Activated B cell treated with CpG ODN at 0.5 μM for 24 hours (primary cell): ENCODE measurements around the gene CBLB. TPM values are rescaled to one million over a fixed set of nuclear protein-coding genes. Genes with fewer than 3 reads are reported as not detected.

Experiments
- ATAC-seq: fragments of 200-7000 bp; cut with Tn5 transposase; one replicate; pipeline ENCODE4 v1.10.0; 2021; ENCODE audit warnings: low read depth, mild to moderate bottlenecking, moderate library complexity
- CTCF ChIA-PET: fragments of 350-600 bp; sonication (Branson Sonifier 250); formaldehyde crosslinking; loops from one replicate; lab custom pipeline; 2021; ENCODE audit warnings: antibody characterized with exemption; lab: Charles Lee
- POLR2A ChIA-PET: fragments of 350-600 bp; sonication (Branson Sonifier 250); formaldehyde crosslinking; loops from one replicate; lab custom pipeline; 2021; ENCODE audit warnings: antibody characterized with exemption; lab: Charles Lee
- DNase-seq: peaks from one replicate; pipeline ENCODE4 v3.0.0; 2022
- H3K27ac Mint-ChIP-seq: one replicate; pipeline ENCODE4 v1.8.0; 2020; ENCODE audit warnings: mixed read lengths
- H3K27me3 Mint-ChIP-seq: one replicate; pipeline ENCODE4 v1.8.0; 2021; ENCODE audit warnings: mixed read lengths
- H3K36me3 Mint-ChIP-seq: one replicate; pipeline ENCODE4 v1.8.0; 2021; ENCODE audit warnings: low read depth, mixed read lengths
- H3K4me1 Mint-ChIP-seq: one replicate; pipeline ENCODE4 v1.8.0; 2021; ENCODE audit warnings: mixed read lengths
- H3K4me3 Mint-ChIP-seq: one replicate; pipeline ENCODE4 v1.8.0; 2020; ENCODE audit warnings: mild to moderate bottlenecking, mixed read lengths
- H3K9me3 Mint-ChIP-seq: one replicate; pipeline ENCODE4 v1.8.0; 2020; ENCODE audit warnings: mixed read lengths
- intact Hi-C: fragments of 100-400 bp; cut with micrococcal nuclease; formaldehyde crosslinking; loops from one replicate; pipeline ENCODE4 v1.15.1; 2024
- total RNA-seq: library from RNA; stranded (reverse); gene quantifications from 2 replicates; pipeline ENCODE4 v1.2.3, GENCODE V29; 2022
- TF ChIP-seq, protein P1 (sequence below): fragments of 200-600 bp; IDR thresholded peaks from one replicate; pipeline ENCODE4 v1.8.0; 2022; ENCODE audit warnings: antibody characterized with exemption, mild to moderate bottlenecking

CBLB gene
- total RNA-seq, 1 donor from 2014 or later = 78.1 TPM

DNA sequence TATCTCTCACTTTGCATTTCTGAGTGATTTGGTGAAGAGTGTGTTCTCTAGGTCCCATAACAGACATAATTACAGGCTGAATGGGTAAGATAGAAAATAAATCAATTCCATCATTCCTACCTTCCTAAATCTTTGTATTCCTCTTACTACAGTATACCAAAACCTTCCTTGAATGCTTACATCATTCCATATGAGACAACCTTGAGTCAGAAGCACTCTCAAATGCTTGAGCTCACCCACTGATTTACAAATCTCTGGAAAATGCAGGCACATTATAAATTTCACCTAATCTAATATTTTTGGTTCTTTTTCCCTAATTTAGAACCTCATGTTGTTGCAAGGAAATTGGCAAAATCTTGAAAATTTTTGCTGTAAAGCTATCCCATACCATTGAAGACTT lies 239.1 kb downstream of the CBLB start:
- ChIA-PET POLR2A (no interaction called here), CTCF (no interaction called here)
- ATAC-seq (no peak), DNase-seq (no peak)
- Mint-ChIP-seq H3K36me3 (no peaks in the 10 kb centered on the region), H3K4me1 (no peaks in the 10 kb centered on the region), H3K27me3 (no peaks in the 10 kb centered on the region), H3K9me3 (no peaks in the 10 kb centered on the region), H3K27ac (no peak overlapping the region), H3K4me3 (no peak overlapping the region)
- TF ChIP-seq, protein P1, sequence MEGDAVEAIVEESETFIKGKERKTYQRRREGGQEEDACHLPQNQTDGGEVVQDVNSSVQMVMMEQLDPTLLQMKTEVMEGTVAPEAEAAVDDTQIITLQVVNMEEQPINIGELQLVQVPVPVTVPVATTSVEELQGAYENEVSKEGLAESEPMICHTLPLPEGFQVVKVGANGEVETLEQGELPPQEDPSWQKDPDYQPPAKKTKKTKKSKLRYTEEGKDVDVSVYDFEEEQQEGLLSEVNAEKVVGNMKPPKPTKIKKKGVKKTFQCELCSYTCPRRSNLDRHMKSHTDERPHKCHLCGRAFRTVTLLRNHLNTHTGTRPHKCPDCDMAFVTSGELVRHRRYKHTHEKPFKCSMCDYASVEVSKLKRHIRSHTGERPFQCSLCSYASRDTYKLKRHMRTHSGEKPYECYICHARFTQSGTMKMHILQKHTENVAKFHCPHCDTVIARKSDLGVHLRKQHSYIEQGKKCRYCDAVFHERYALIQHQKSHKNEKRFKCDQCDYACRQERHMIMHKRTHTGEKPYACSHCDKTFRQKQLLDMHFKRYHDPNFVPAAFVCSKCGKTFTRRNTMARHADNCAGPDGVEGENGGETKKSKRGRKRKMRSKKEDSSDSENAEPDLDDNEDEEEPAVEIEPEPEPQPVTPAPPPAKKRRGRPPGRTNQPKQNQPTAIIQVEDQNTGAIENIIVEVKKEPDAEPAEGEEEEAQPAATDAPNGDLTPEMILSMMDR = no peak
- intact Hi-C loops = no loop called here

DNA sequence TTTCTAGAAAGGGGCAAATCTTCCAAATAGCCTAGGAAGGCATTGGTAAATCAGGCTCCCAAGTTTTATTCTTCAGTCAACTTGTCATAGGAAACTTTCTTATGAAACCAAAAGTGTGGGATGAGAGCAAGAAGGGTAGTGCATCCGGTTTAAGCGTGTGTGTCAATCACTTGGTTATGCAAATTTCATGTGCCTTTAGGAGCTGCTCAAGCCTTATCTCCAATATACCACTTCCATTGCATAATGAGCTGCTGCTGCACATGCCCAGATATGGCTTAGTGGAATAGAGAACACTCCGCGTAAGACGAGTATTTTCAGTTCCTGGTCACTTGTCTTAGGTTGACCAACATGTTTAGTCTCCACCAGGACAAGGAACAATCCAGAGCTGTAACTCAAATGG lies 242.1 kb downstream of the CBLB start:
- Mint-ChIP-seq H3K27ac (no peak overlapping the region), H3K4me3 (no peak overlapping the region), H3K4me1 (no peaks in the 10 kb centered on the region), H3K36me3 (no peaks in the 10 kb centered on the region), H3K27me3 (no peaks in the 10 kb centered on the region), H3K9me3 (no peaks in the 10 kb centered on the region)
- POLR2A ChIA-PET = no interaction called here
- intact Hi-C loops = no loop called here
- no peak for DNase-seq
- ATAC-seq = no peak
- TF ChIP-seq, protein P1 = no peak
- CTCF ChIA-PET = no interaction called here

DNA sequence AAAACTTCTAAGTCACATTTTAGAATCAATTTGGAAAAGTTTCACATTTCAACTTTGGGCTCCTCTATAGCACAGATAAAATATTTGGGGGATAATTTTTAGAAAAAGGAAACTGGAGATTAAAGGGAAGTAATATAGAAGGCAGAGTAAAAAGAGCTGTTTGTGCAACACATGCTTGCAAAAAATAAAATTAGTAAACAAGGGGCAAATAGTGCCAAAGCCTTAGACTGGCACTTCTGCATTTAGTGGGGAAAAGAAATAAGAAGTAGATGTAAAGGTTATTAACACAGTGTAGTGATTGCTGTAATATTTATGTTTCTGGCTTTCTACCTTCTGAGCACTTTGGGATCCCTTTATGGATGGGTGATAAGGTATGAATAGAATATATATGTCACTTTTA lies 246.6 kb downstream of the CBLB start:
- CTCF ChIA-PET = no interaction called here
- DNase-seq (no peak), ATAC-seq (no peak)
- H3K27ac Mint-ChIP-seq = no peak overlapping the region
- H3K27me3 Mint-ChIP-seq = no peaks in the 10 kb centered on the region
- intact Hi-C loops = no loop called here
- TF ChIP-seq, protein P1 = no peak
- no peak overlapping the region for H3K4me3 Mint-ChIP-seq
- no peaks in the 10 kb centered on the region for H3K9me3 Mint-ChIP-seq
- no peaks in the 10 kb centered on the region for H3K4me1 Mint-ChIP-seq
- H3K36me3 Mint-ChIP-seq = no peaks in the 10 kb centered on the region
- POLR2A ChIA-PET = no interaction called here

DNA sequence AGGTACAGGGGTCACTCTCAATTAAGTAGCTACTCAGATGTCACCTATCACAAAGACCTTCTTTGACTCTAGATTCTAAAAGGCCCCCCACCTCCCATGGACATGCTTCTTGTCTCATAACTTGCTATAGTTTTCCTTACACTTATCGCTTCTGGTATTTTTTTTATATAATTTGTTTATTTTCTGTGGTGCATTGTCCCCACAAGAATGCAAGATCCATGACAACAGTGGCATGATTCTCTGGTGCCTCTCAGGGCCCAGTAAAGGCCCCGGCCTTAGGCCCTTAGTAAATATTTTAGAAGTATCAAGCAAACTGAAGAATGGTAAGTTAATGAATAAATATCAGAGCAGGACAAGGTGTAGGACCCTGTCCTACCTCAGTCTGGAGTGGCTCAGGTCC lies 248.6 kb downstream of the CBLB start:
- no peak overlapping the region for H3K27ac Mint-ChIP-seq

DNA sequence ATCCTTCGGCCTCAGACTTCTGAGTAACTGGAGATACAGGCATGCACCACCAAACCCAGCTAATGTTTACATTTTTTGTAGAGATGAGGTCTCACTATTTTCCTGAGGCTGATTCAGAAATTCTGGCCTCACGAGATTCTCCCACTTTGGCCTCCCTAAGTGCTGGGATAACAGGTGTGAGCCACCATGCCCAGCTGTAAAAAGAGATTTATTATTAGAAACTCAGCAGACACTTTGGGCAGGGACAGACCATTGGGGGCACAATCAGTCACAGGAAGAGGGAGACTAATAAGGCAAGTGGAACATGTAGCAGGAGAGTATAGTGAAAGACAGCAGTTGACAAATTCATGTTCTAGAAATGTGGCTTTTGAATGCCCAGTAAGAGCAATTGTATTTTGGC lies 249.2 kb downstream of the CBLB start:
- no peak for ATAC-seq

More for the DNA sequence above, 248.6 kb downstream of the CBLB start:
- DNase-seq (no peak), ATAC-seq (no peak)
- ChIA-PET POLR2A (no interaction called here), CTCF (no interaction called here)
- peaks cover 2% of the 10 kb centered on the region for H3K27me3 Mint-ChIP-seq
- H3K4me3 Mint-ChIP-seq = no peak overlapping the region
- H3K4me1 Mint-ChIP-seq = no peaks in the 10 kb centered on the region
- TF ChIP-seq, protein P1 = no peak
- intact Hi-C loops = no loop called here
- no peaks in the 10 kb centered on the region for H3K36me3 Mint-ChIP-seq
- H3K9me3 Mint-ChIP-seq = no peaks in the 10 kb centered on the region

More for the DNA sequence above, 249.2 kb downstream of the CBLB start:
- Mint-ChIP-seq H3K9me3 (no peaks in the 10 kb centered on the region), H3K27me3 (peaks cover 2% of the 10 kb centered on the region), H3K4me3 (no peak overlapping the region), H3K27ac (no peak overlapping the region), H3K4me1 (no peaks in the 10 kb centered on the region), H3K36me3 (no peaks in the 10 kb centered on the region)
- POLR2A ChIA-PET = no interaction called here
- no peak for DNase-seq
- TF ChIP-seq, protein P1 = no peak
- intact Hi-C loops = no loop called here
- CTCF ChIA-PET = interaction anchor here (0.7 kb wide), 1 partner anchor 164 kb away, joined by 3 read pairs; no protein-coding TSS in a partner anchor
